Kidney (tissue), 14 donors: ENCODE results near the gene PSPH. TPM values are rescaled to one million over a fixed set of nuclear protein-coding genes. Genes with fewer than 3 reads are reported as not detected.
A peak's percentile ranks its signal among the peaks of the same experiment; 100 is the strongest.

Experiments used
- DNase-seq, 5 donors: peaks; one replicate each; pipeline ENCODE4 v3.0.0-alpha.2; 2013 to 2020
- FAIRE-seq: peaks from 2 replicates; lab custom pipeline; 2012; peaks lifted over from hg19 to GRCh38; lab: Jason Lieb, UNC
- H3K27ac ChIP-seq, 2 donors: one replicate each; pipeline ENCODE4 v1.7.0; 2013; ENCODE audit warnings: low read depth in 2 of 2, low read length in 2 of 2, inconsistent platforms in 1 of 2
- H3K27me3 ChIP-seq: one replicate; pipeline ENCODE4 v1.7.1; 2013; ENCODE audit warnings: low read length, inconsistent platforms; ENCODE audit not compliant: control insufficient read depth, insufficient read depth
- H3K36me3 ChIP-seq, 3 donors: one replicate each; pipeline versions ENCODE4 v1.7.0 to v1.7.1; 2013; ENCODE audit warnings: low read length in 3 of 3, control low read depth in 1 of 3, inconsistent platforms in 1 of 3; ENCODE audit not compliant: insufficient read depth in 3 of 3, control insufficient read depth in 2 of 3
- H3K4me1 ChIP-seq, 3 donors: one replicate each; pipeline versions ENCODE4 v1.7.0 to v1.7.1; 2013; ENCODE audit warnings: low read length in 3 of 3, inconsistent platforms in 1 of 3, low read depth in 1 of 3; ENCODE audit not compliant: control insufficient read depth in 2 of 3, insufficient read depth in 2 of 3
- H3K4me3 ChIP-seq, 3 donors: one replicate each; pipeline versions ENCODE4 v1.7.0 to v1.8.1; 2013; ENCODE audit warnings: low read length in 3 of 3, control low read depth in 1 of 3, inconsistent platforms in 1 of 3
- H3K9ac ChIP-seq, 3 donors: one replicate each; pipeline versions ENCODE4 v1.7.0 to v1.7.1; 2013; ENCODE audit warnings: low read length in 3 of 3, control low read depth in 1 of 3, inconsistent platforms in 1 of 3
- H3K9me3 ChIP-seq, 3 donors: one replicate each; pipeline versions ENCODE4 v1.7.0 to v1.7.1; 2013; ENCODE audit warnings: low read length in 3 of 3, control low read depth in 1 of 3, inconsistent platforms in 1 of 3; ENCODE audit not compliant: control insufficient read depth in 2 of 3, insufficient read depth in 1 of 3
- CTCF ChIP-seq: IDR thresholded peaks from 3 replicates; pipeline ENCODE4 v1.5.1; 2012; ENCODE audit warnings: mild to moderate bottlenecking, moderate library complexity, borderline replicate concordance; ENCODE audit not compliant: insufficient read depth; ENCODE audit errors: extremely low read depth
- intact Hi-C: fragments of 100-400 bp; cut with DNase I; formaldehyde crosslinking; loops from one replicate; pipeline ENCODE4 v1.11.1; 2022
- polyA plus RNA-seq: library from polyadenylated mRNA; stranded (reverse); fragments of 350-450 nt; fragmentation: Illumina TruSeq; extraction: RNeasy Lipid Tissue Mini Kit (QIAGEN cat#74804); gene quantifications from one replicate; pipeline ENCODE4 v1.2.3, GENCODE V29; 2014; ENCODE audit warnings: low read depth, low replicate concordance; ENCODE audit not compliant: insufficient read depth
- total RNA-seq: library from RNA; stranded (reverse); fragmentation: NEBNext Ultra II Directional; extraction: Animal tissue kit (Norgen Biotek cat#: 25700); gene quantifications from one replicate; pipeline ENCODE4 v1.2.1, GENCODE V29; 2021
- donor health status: control.
- donor health status: control.
- donor health status: control.
- donor health status: control.
- donor health status: control.
- donor health status: DM: yes; HTN: yes; CAD: no.
- donor health status: Normal renal cell carcinoma (clear cell type).

The PSPH gene
- total and polyA plus RNA-seq, 2 donors from 2014 or later: 9.0 to 17.8 TPM

GRCh38 chr7:55970978-55971377 is 80.3 kb downstream of the PSPH start:
- Histone ChIP-seq H3K27ac (no peak overlapping the region), H3K4me3 (no peak overlapping the region), H3K27me3 (no peaks in the 10 kb centered on the region), H3K9ac (peak overlapping the region in 1 of 3 donors; percentile 40), H3K36me3 (peaks cover 0 to 4% (median 0%) of the 10 kb centered on the region in 3 donors), H3K4me1 (peaks cover 0 to 5% (median 0%) of the 10 kb centered on the region in 3 donors), H3K9me3 (no peaks in the 10 kb centered on the region)
- no peak for TF ChIP-seq CTCF
- no peak for DNase-seq
- FAIRE-seq: no peak
- intact Hi-C loops: no loop called here

GRCh38 chr7:55970561-55970960 is 80.7 kb downstream of the PSPH start:
- Histone ChIP-seq H3K9ac (no peak overlapping the region), H3K36me3 (peaks cover 0 to 4% (median 0%) of the 10 kb centered on the region in 3 donors), H3K4me3 (no peak overlapping the region), H3K27me3 (no peaks in the 10 kb centered on the region), H3K4me1 (peaks cover 0 to 9% (median 0%) of the 10 kb centered on the region in 3 donors), H3K9me3 (no peaks in the 10 kb centered on the region), H3K27ac (no peak overlapping the region)
- no peak for DNase-seq
- no peak for FAIRE-seq
- TF ChIP-seq CTCF: no peak
- intact Hi-C loops: no loop called here

- H3K4me1 ChIP-seq: peaks cover 0 to 10% (median 0%) of the 10 kb centered on the region in 3 donors
- DNase-seq (no peak), FAIRE-seq (no peak)
- no peak overlapping the region for H3K9ac ChIP-seq
- no peaks in the 10 kb centered on the region for H3K27me3 ChIP-seq
- peaks cover 0 to 4% (median 0%) of the 10 kb centered on the region in 3 donors for H3K36me3 ChIP-seq
- intact Hi-C loops: no loop called here
- TF ChIP-seq CTCF: no peak
- H3K9me3 ChIP-seq: no peaks in the 10 kb centered on the region
- H3K27ac ChIP-seq: no peak overlapping the region
- H3K4me3 ChIP-seq: no peak overlapping the region
These were observed 81.9 kb downstream of the PSPH start for GRCh38 chr7:55969391-55969790.

- H3K27ac ChIP-seq: no peak overlapping the region
- H3K4me3 ChIP-seq: no peak overlapping the region
- H3K4me1 ChIP-seq: peaks cover 0 to 10% (median 3%) of the 10 kb centered on the region in 3 donors
- no peaks in the 10 kb centered on the region for H3K27me3 ChIP-seq
- intact Hi-C loops: no loop called here
- H3K9me3 ChIP-seq: no peaks in the 10 kb centered on the region
- no peak overlapping the region for H3K9ac ChIP-seq
- H3K36me3 ChIP-seq: peaks cover 0 to 4% (median 0%) of the 10 kb centered on the region in 3 donors
- no peak for TF ChIP-seq CTCF
- DNase-seq (no peak), FAIRE-seq (no peak)
These were observed 84.4 kb downstream of the PSPH start for GRCh38 chr7:55966851-55967250.
